ENCODE results near the gene TOMM22.

TOMM22 gene

DNA sequence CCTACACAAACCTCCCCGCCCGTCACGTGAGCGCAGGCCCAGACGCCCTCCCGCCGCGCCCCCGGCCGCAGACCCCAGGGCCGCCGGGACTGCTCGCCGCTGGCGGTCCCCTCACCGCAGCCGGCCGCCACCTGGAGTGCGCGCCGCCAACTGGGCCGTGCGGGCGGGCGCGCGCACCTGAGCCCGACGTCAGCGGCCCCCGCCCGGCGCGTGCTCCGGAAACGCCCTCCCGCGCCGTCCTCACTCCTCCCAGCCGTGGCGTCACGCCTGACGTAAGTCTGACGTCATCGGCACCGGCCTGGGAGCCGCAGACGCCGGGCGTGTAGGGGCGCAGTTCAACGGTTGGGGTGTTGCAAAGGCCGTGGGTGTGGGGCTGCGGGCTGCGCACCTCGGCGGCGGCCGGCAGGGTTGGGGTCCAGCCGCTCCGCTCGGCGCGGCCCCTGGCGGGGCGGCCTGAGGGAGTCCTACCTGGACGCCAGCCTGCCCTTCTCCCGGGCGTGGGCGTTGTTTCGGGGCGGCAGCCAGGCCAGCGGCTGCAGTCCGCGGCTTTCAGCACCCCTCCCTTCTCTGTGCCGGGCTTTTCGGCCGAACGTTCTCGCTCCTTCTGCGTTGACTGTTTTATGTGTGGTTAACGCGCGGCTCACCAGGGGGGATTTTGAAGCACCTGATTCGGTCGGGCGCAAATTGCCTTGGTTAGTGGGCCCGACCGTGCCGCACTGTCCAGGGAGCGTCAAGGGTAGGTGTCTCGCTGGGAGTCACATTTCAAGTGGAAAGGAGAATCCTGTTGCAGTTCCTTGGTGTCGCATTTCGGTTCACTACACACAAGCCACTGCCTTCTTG lies 19.3 kb downstream of the TOMM22 start, which contains the start of gene JOSD1:
TSS of gene JOSD1 (minus strand) at position 155 of the 840 bp plus-strand sequence. CDS start 956 bp downstream, outside the sequence.
- Histone ChIP-seq H3K4me3 (ENCODE audit: insufficient read length, low read depth) (peak within 1 kb of the TSS; percentile 80), H3K9me3 (ENCODE audit: insufficient read depth, low read length) (no peaks in the 10 kb centered on the region), H3K36me3 (ENCODE audit: insufficient read depth, insufficient read length, low read length) (peaks cover 22% of the 10 kb centered on the region), H3K4me1 (ENCODE audit: insufficient read depth, insufficient read length) (peaks cover 4% of the 10 kb centered on the region), H3K9ac (ENCODE audit: insufficient read length, low read depth) (peak within 1 kb of the TSS; percentile 86), H3K27me3 (ENCODE audit: insufficient read depth, insufficient read length) (no peaks in the 10 kb centered on the region)
- peak; percentile 82 for DNase-seq (ENCODE audit: low read depth, low spot score)
- no peak for TF ChIP-seq ZNF274 (IDR thresholded peaks at IDR 0.05; ENCODE audit: low read depth, low read length)
- TF ChIP-seq YY1 (IDR thresholded peaks at IDR 0.05; ENCODE audit: insufficient read depth, insufficient read length), result no peak
- TF ChIP-seq SUZ12 (IDR thresholded peaks at IDR 0.05; ENCODE audit: extremely low read depth, insufficient read depth, insufficient read length), result no peak

DNA sequence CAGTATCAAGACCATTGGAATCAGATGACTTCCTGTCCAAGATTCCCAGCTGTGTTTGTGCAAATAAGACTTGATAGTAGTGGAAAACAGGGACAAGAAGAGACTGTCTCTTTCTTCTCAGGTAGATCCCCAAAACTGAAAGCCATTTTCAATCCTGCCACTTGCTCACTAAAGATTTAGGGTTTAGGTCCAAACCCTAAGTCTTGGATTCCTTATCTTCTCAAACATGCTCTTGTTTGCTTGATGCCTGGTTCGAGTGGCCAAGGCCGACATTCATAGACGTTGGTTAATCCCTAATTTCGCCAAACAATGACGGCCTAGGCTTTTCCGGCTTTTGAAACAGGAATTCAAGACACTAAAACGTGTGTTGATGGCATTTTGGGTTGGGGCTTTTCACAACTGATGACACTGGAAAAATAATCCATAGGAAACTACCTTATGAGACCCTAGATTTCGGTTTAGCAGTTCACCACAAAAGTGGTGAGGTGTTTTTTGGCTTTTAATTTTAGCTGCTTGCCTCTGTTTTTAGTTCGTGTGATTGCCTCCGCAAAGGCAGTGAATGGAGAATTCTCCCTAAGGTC lies 23.0 kb downstream of the TOMM22 start:
- Histone ChIP-seq H3K4me3 (ENCODE audit: insufficient read length, low read depth) (peak overlapping the region; percentile 16), H3K9ac (ENCODE audit: insufficient read length, low read depth) (peak overlapping the region; percentile 68), H3K36me3 (ENCODE audit: insufficient read depth, insufficient read length, low read length) (peaks cover 13% of the 10 kb centered on the region), H3K4me1 (ENCODE audit: insufficient read depth, insufficient read length) (peaks cover 6% of the 10 kb centered on the region), H3K9me3 (ENCODE audit: insufficient read depth, low read length) (no peaks in the 10 kb centered on the region), H3K27me3 (ENCODE audit: insufficient read depth, insufficient read length) (no peaks in the 10 kb centered on the region)
- no peak for DNase-seq (ENCODE audit: low read depth, low spot score)
- no peak for TF ChIP-seq ZNF274 (IDR thresholded peaks at IDR 0.05; ENCODE audit: low read depth, low read length)
- no peak for TF ChIP-seq YY1 (IDR thresholded peaks at IDR 0.05; ENCODE audit: insufficient read depth, insufficient read length)
- TF ChIP-seq SUZ12 (IDR thresholded peaks at IDR 0.05; ENCODE audit: extremely low read depth, insufficient read depth, insufficient read length), result no peak

DNA sequence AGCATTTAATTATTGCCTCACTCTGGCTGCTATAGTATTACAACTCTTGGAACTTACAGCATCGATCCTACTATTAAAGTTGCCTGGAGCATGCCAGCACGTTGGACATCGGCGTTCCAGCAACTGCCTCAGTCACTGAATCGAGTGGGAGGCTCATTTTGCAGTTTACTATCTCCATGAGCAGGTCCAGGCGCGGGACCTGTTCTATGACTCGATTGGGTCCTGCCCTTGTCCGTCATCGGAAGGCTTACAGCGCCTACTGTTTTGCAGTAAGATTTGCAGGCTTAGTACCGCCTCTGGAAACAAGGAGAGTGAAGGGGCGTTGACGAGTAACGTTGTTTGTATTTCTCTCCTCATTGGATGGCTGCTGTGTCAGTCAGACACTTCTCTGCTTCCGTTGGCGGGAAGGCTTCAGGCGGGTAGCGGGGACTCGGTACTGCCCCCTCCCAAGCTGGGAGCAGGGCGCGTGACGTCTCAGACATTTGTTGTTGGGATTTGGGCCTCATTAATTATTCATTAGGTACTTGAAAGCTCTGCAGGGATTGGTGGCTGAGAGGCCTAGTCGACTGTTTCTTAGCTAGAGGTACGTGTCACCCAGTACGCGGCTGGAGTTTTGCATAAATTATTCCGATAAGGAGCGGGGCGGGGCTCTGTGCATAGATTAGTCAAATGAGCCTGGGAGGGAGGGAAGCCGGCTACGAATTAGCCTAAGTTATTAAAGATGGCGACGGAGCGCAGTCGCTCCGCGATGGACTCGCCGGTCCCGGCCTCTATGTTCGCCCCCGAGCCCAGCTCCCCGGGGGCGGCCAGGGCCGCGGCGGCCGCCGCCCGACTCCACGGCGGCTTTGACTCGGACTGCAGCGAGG lies 23.7 kb downstream of the TOMM22 start, which contains the start of gene GTPBP1:
TSS of gene GTPBP1 (plus strand) at position 710 of the 866 bp plus-strand sequence. CDS start at position 722, 12 bp downstream.
- Histone ChIP-seq H3K9ac (ENCODE audit: insufficient read length, low read depth) (peak within 1 kb of the TSS; percentile 92), H3K4me3 (ENCODE audit: insufficient read length, low read depth) (peak within 1 kb of the TSS; percentile 82), H3K36me3 (ENCODE audit: insufficient read depth, insufficient read length, low read length) (peaks cover 20% of the 10 kb centered on the region), H3K9me3 (ENCODE audit: insufficient read depth, low read length) (no peaks in the 10 kb centered on the region), H3K4me1 (ENCODE audit: insufficient read depth, insufficient read length) (peaks cover 6% of the 10 kb centered on the region), H3K27me3 (ENCODE audit: insufficient read depth, insufficient read length) (no peaks in the 10 kb centered on the region)
- DNase-seq (ENCODE audit: low read depth, low spot score), result peak; percentile 98
- TF ChIP-seq YY1 (IDR thresholded peaks at IDR 0.05; ENCODE audit: insufficient read depth, insufficient read length) (peak; percentile 55), SUZ12 (IDR thresholded peaks at IDR 0.05; ENCODE audit: extremely low read depth, insufficient read depth, insufficient read length) (no peak)

DNA sequence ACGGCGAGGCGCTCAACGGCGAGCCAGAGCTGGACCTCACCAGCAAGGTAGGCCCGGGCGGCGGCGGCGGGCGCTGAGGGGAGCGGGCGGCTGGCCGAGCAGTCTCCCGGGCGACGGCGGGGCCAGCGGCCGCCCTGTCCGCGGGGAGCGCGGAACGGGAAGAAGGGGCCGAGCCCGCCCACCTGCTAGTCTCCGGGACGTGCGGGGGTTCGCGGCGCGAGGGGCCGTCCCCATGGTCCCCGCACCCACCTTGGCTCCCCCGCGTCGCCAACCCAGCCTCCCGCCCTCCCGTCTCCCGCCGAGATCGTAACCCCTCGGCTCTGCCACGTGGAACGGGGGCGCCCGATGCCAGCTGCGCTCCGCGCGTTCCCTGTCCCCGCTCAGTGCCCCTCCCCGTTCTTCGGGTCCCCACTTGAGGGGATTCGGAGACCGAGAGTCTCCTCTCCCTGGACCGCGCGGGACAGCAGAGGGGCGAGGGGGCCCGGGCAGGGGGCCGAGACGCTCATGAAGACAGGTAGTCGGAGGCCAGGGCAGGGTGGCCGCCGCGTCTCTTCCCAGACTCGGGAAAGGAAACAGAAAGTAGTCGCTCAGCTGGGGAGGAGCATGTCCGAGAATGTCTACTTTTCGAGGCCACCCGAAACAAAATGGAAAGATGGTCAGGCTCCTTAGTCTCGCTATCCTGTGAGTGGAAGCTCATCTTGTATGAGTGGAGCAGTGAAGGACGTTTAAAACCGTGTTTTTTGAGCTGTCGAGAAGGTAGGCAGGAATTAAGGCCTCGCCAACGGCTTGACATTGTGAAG lies 24.5 kb downstream of the TOMM22 start:
- H3K4me3 ChIP-seq (ENCODE audit: insufficient read length, low read depth), result peak overlapping the region; percentile 82
- no peak for DNase-seq (ENCODE audit: low read depth, low spot score)
- TF ChIP-seq YY1 (IDR thresholded peaks at IDR 0.05; ENCODE audit: insufficient read depth, insufficient read length) (no peak), SUZ12 (IDR thresholded peaks at IDR 0.05; ENCODE audit: extremely low read depth, insufficient read depth, insufficient read length) (no peak), ZNF274 (IDR thresholded peaks at IDR 0.05; ENCODE audit: low read depth, low read length) (no peak)
- H3K27me3 ChIP-seq (ENCODE audit: insufficient read depth, insufficient read length), result no peaks in the 10 kb centered on the region
- H3K36me3 ChIP-seq (ENCODE audit: insufficient read depth, insufficient read length, low read length), result peaks cover 25% of the 10 kb centered on the region
- peak overlapping the region; percentile 92 for H3K9ac ChIP-seq (ENCODE audit: insufficient read length, low read depth)
- peaks cover 6% of the 10 kb centered on the region for H3K4me1 ChIP-seq (ENCODE audit: insufficient read depth, insufficient read length)
- H3K9me3 ChIP-seq (ENCODE audit: insufficient read depth, low read length), result no peaks in the 10 kb centered on the region

DNA sequence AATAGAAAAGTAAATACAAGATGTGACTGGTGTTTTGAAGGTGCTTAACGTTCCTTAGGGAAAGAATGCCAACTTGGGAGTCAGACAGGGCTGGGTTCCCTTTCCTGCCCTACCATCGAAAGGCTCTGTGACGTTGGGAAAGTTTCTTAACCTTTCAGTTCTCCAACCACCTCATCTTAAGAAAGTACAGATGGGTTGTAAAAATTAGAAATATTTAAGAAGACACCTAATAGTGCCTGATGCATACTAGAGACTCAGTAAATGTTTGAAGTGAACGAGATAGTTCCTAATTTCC lies 25.1 kb downstream of the TOMM22 start:
- no peaks in the 10 kb centered on the region for H3K27me3 ChIP-seq (ENCODE audit: insufficient read depth, insufficient read length)
- H3K36me3 ChIP-seq (ENCODE audit: insufficient read depth, insufficient read length, low read length), result peaks cover 25% of the 10 kb centered on the region
- no peaks in the 10 kb centered on the region for H3K9me3 ChIP-seq (ENCODE audit: insufficient read depth, low read length)
- peak overlapping the region; percentile 82 for H3K4me3 ChIP-seq (ENCODE audit: insufficient read length, low read depth)
- no peak for DNase-seq (ENCODE audit: low read depth, low spot score)
- H3K4me1 ChIP-seq (ENCODE audit: insufficient read depth, insufficient read length), result peaks cover 6% of the 10 kb centered on the region
- peak overlapping the region; percentile 92 for H3K9ac ChIP-seq (ENCODE audit: insufficient read length, low read depth)
- TF ChIP-seq SUZ12 (IDR thresholded peaks at IDR 0.05; ENCODE audit: extremely low read depth, insufficient read depth, insufficient read length), result no peak
- TF ChIP-seq ZNF274 (IDR thresholded peaks at IDR 0.05; ENCODE audit: low read depth, low read length), result no peak
- TF ChIP-seq YY1 (IDR thresholded peaks at IDR 0.05; ENCODE audit: insufficient read depth, insufficient read length), result no peak

DNA sequence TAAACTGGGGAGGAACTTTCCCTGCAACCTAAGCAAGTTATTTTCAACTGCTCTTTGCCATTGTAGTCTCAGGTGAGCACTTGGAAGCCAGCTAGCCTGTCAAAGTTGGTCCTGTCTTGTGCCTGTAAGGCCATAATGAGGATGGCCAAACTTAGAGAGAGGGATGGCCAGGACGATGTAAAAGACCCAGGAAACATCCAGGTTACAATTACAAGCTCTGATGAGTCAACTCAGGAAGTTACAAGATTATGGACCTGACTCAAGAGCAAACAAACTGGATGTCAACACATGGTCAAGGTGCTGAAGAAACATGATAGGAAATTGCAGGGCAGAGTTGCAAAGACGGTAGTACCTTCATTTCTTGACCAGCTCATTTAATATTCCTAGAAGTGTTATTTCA lies 25.6 kb downstream of the TOMM22 start:
- TF ChIP-seq YY1 (IDR thresholded peaks at IDR 0.05; ENCODE audit: insufficient read depth, insufficient read length) (no peak), ZNF274 (IDR thresholded peaks at IDR 0.05; ENCODE audit: low read depth, low read length) (no peak), SUZ12 (IDR thresholded peaks at IDR 0.05; ENCODE audit: extremely low read depth, insufficient read depth, insufficient read length) (no peak)
- Histone ChIP-seq H3K27me3 (ENCODE audit: insufficient read depth, insufficient read length) (no peaks in the 10 kb centered on the region), H3K9ac (ENCODE audit: insufficient read length, low read depth) (no peak overlapping the region), H3K4me1 (ENCODE audit: insufficient read depth, insufficient read length) (peaks cover 6% of the 10 kb centered on the region), H3K4me3 (ENCODE audit: insufficient read length, low read depth) (peak overlapping the region; percentile 82), H3K36me3 (ENCODE audit: insufficient read depth, insufficient read length, low read length) (peaks cover 25% of the 10 kb centered on the region), H3K9me3 (ENCODE audit: insufficient read depth, low read length) (no peaks in the 10 kb centered on the region)
- DNase-seq (ENCODE audit: low read depth, low spot score), result no peak

Measured in NT2/D1 (cell line).